ENCODE measurements around the gene RIPK1. TPM values are rescaled to one million over a fixed set of nuclear protein-coding genes. Genes with fewer than 3 reads are reported as not detected.

Gene RIPK1
- total and polyA plus RNA-seq, 9 of the 15 experiments (the other 6 are each of a cell fraction or from before 2014, with no cell fraction given) = 3.8 to 24.9 (median 17.7) TPM

GRCh38 chr6:3068329-3069214, at the start of gene RIPK1 (continued):
- TF ChIP-seq ZNF644 (tag; IDR thresholded peaks at IDR 0.05; ENCODE audit: low read depth) (no peak; the same call in none of the 2 replicates), PTTG1 (tag; IDR thresholded peaks at IDR 0.05; ENCODE audit: low read depth) (no peak), CEBPZ (IDR thresholded peaks at IDR 0.05; ENCODE audit: borderline replicate concordance, low read depth, low read length) (no peak), NFIC (IDR thresholded peaks at IDR 0.05) (peak; percentile 69), USF2 (CRISPR knock-in tag; IDR thresholded peaks at IDR 0.05) (no peak), POLR3A (IDR thresholded peaks at IDR 0.05; ENCODE audit: borderline replicate concordance, extremely low read depth, insufficient read depth, insufficient read length) (no peak), BACH1 (tag; IDR thresholded peaks at IDR 0.05) (no peak), CREB5 (CRISPR knock-in tag; IDR thresholded peaks at IDR 0.05) (no peak), ZNF146 (CRISPR knock-in tag; IDR thresholded peaks at IDR 0.05; ENCODE audit: unreplicated experiment) (no peak), ZNF551 (CRISPR knock-in tag; IDR thresholded peaks at IDR 0.05) (no peak), SRSF7 (optimal IDR thresholded peaks at IDR 0.05; ENCODE audit: low read depth, low read length) (peak; percentile 67), MAFF (IDR thresholded peaks at IDR 0.05; ENCODE audit: low read length) (no peak), ZNF75A (CRISPR knock-in tag; IDR thresholded peaks at IDR 0.05) (no peak), SFPQ (IDR thresholded peaks at IDR 0.05; ENCODE audit: low read depth, low read length) (no peak), COPS2 (conservative IDR thresholded peaks at IDR 0.05) (no peak), TEAD4 (IDR thresholded peaks at IDR 0.05; ENCODE audit: low read length) (peak; percentile 39; the same call in 1 of the 2 replicates), TEAD4 (CRISPR knock-in tag; IDR thresholded peaks at IDR 0.05; ENCODE audit: borderline replicate concordance) (no peak), ZNF561 (CRISPR knock-in tag; conservative IDR thresholded peaks at IDR 0.05) (no peak), HDAC6 (IDR thresholded peaks at IDR 0.05; ENCODE audit: low read depth, low read length) (no peak), MCM2 (IDR thresholded peaks at IDR 0.05; ENCODE audit: low read depth) (no peak), NFIX (CRISPR knock-in tag; IDR thresholded peaks at IDR 0.05; ENCODE audit: low read depth) (no peak)
